Measurements from ENCODE around the gene NKAIN1. TPM values are rescaled to one million over a fixed set of nuclear protein-coding genes. Genes with fewer than 3 reads are reported as not detected.
"Not testable (repeated sequence)": the region's sequence is repeated elsewhere in the genome, so short reads cannot be mapped to it uniquely, and the experiment has no call there.

Gene NKAIN1
- total and polyA plus RNA-seq, 2 donors (not counting 3 experiments of a cell fraction or from before 2014, with no cell fraction given) = 0.29 to 0.40 TPM

- BruUV-seq (replicated peaks) = no TSS peak
- no peak overlapping the region for H3K4me3 ChIP-seq (replicated peaks in 1 of 3; ENCODE audit: insufficient read depth in 1 of 3, low read depth in 1 of 3, low read length in 3 of 3)
- dilution Hi-C loops (cut with MboI; ENCODE audit: extremely low pct_ligation_motif_present, low sequenced_read_pairs) (no loop called here), intact Hi-C loops (cut with micrococcal nuclease) (no loop called here)
- TF ChIP-seq MAX (IDR thresholded peaks at IDR 0.05; ENCODE audit: insufficient read depth, insufficient read length) = no peak
- no peak for TF ChIP-seq JUN (IDR thresholded peaks at IDR 0.05; ENCODE audit: borderline replicate concordance, insufficient read depth, insufficient read length, low read depth)
- no peak for TF ChIP-seq POLR2A (IDR thresholded peaks at IDR 0.05; ENCODE audit: low read depth, low read length)
- TF ChIP-seq GATA2 (IDR thresholded peaks at IDR 0.05; ENCODE audit: insufficient read depth, insufficient read length, low read depth, low read length) = no peak
- no peak for TF ChIP-seq FOS (IDR thresholded peaks at IDR 0.05; ENCODE audit: borderline replicate concordance, insufficient read depth, low read length)
- CTCF ChIA-PET = no interaction called here
- H3K4me1 ChIP-seq (ENCODE audit: control insufficient read depth, extremely low read depth, insufficient read depth, low read length) = no peaks in the 10 kb centered on the region
- DNase-seq (ENCODE audit: low read depth, low spot score) = peak; percentile 48
- H3K9ac ChIP-seq (replicated peaks; ENCODE audit: extremely low read depth, insufficient read depth, low read length) = no peak overlapping the region
- H3K9me1 ChIP-seq (replicated peaks; ENCODE audit: control insufficient read depth, extremely low read depth, insufficient read depth, low read length) = no peaks in the 10 kb centered on the region
- H3K36me3 ChIP-seq (ENCODE audit: control insufficient read depth in 2 of 2, extremely low read depth in 1 of 2, insufficient read depth in 2 of 2, low read length in 2 of 2) = peaks cover 18 to 22% of the 10 kb centered on the region in 2 experiments
- H4K20me1 ChIP-seq (replicated peaks; ENCODE audit: control insufficient read depth, extremely low read depth, insufficient read depth, low read length) = no peaks in the 10 kb centered on the region
- H3K4me2 ChIP-seq (ENCODE audit: insufficient read depth, low read length) = no peak overlapping the region
- H3K9me3 ChIP-seq (replicated peaks; ENCODE audit: control insufficient read depth, insufficient read depth, low read length) = no peaks in the 10 kb centered on the region
- no peak overlapping the region for H2AFZ ChIP-seq (ENCODE audit: low read depth, low read length)
- FAIRE-seq = no peak
- H3K79me2 ChIP-seq (ENCODE audit: control insufficient read depth, insufficient read depth, low read length) = peaks cover 8% of the 10 kb centered on the region
- no peak overlapping the region for H3K27ac ChIP-seq (ENCODE audit: insufficient read depth, low read depth, low read length)
- H3K27me3 ChIP-seq (ENCODE audit: control insufficient read depth in 2 of 2, insufficient read depth in 2 of 2, low read length in 2 of 2) = no peaks in the 10 kb centered on the region
- POLR2A ChIA-PET = no interaction called here
These were observed 49.3 kb upstream of the NKAIN1 start for GRCh38 chr1:31289021-31289420.

GRCh38 chr1:31287791-31288190 lies 48.1 kb upstream of the NKAIN1 start:
- H3K9ac ChIP-seq (replicated peaks; ENCODE audit: extremely low read depth, insufficient read depth, low read length); H3K4me2 ChIP-seq (ENCODE audit: insufficient read depth, low read length); intact Hi-C loops (cut with micrococcal nuclease); H4K20me1 ChIP-seq (replicated peaks; ENCODE audit: control insufficient read depth, extremely low read depth, insufficient read depth, low read length); dilution Hi-C loops (cut with MboI; ENCODE audit: extremely low pct_ligation_motif_present, low sequenced_read_pairs); H3K27me3 ChIP-seq (ENCODE audit: control insufficient read depth in 2 of 2, insufficient read depth in 2 of 2, low read length in 2 of 2); H2AFZ ChIP-seq (ENCODE audit: low read depth, low read length); H3K4me3 ChIP-seq (replicated peaks in 1 of 3; ENCODE audit: insufficient read depth in 1 of 3, low read depth in 1 of 3, low read length in 3 of 3); H3K79me2 ChIP-seq (ENCODE audit: control insufficient read depth, insufficient read depth, low read length); H3K9me1 ChIP-seq (replicated peaks; ENCODE audit: control insufficient read depth, extremely low read depth, insufficient read depth, low read length); BruUV-seq (replicated peaks); DNase-seq (ENCODE audit: low read depth, low spot score); H3K4me1 ChIP-seq (ENCODE audit: control insufficient read depth, extremely low read depth, insufficient read depth, low read length); H3K9me3 ChIP-seq (replicated peaks; ENCODE audit: control insufficient read depth, insufficient read depth, low read length); H3K27ac ChIP-seq (ENCODE audit: insufficient read depth, low read depth, low read length); CTCF ChIA-PET: not testable (repeated sequence)
- POLR2A ChIA-PET = interaction anchor here (1.2 kb wide), 1 partner anchor 9 kb away, joined by 3 read pairs; the partner anchor contains the start of genes SNRNP40 and ZCCHC17
- peak; percentile 48 for FAIRE-seq
- H3K36me3 ChIP-seq (ENCODE audit: control insufficient read depth in 2 of 2, extremely low read depth in 1 of 2, insufficient read depth in 2 of 2, low read length in 2 of 2) = peaks cover 18 to 20% of the 10 kb centered on the region in 2 experiments

GRCh38 chr1:31282426-31282825 lies 42.7 kb upstream of the NKAIN1 start:
- peaks cover 16 to 22% of the 10 kb centered on the region in 2 experiments for H3K36me3 ChIP-seq (ENCODE audit: control insufficient read depth in 2 of 2, extremely low read depth in 1 of 2, insufficient read depth in 2 of 2, low read length in 2 of 2)

More at GRCh38 chr1:31282426-31282825, 42.7 kb upstream of the NKAIN1 start:
- dilution Hi-C loops (cut with MboI; ENCODE audit: extremely low pct_ligation_motif_present, low sequenced_read_pairs); H3K27ac ChIP-seq (ENCODE audit: insufficient read depth, low read depth, low read length); H3K4me3 ChIP-seq (replicated peaks in 1 of 3; ENCODE audit: insufficient read depth in 1 of 3, low read depth in 1 of 3, low read length in 3 of 3); H3K4me1 ChIP-seq (ENCODE audit: control insufficient read depth, extremely low read depth, insufficient read depth, low read length); H3K9ac ChIP-seq (replicated peaks; ENCODE audit: extremely low read depth, insufficient read depth, low read length); FAIRE-seq; intact Hi-C loops (cut with micrococcal nuclease); POLR2A ChIA-PET; H2AFZ ChIP-seq (ENCODE audit: low read depth, low read length); H3K4me2 ChIP-seq (ENCODE audit: insufficient read depth, low read length); H4K20me1 ChIP-seq (replicated peaks; ENCODE audit: control insufficient read depth, extremely low read depth, insufficient read depth, low read length); H3K9me3 ChIP-seq (replicated peaks; ENCODE audit: control insufficient read depth, insufficient read depth, low read length); BruUV-seq (replicated peaks); H3K79me2 ChIP-seq (ENCODE audit: control insufficient read depth, insufficient read depth, low read length); H3K27me3 ChIP-seq (ENCODE audit: control insufficient read depth in 2 of 2, insufficient read depth in 2 of 2, low read length in 2 of 2); CTCF ChIA-PET; H3K9me1 ChIP-seq (replicated peaks; ENCODE audit: control insufficient read depth, extremely low read depth, insufficient read depth, low read length); DNase-seq (ENCODE audit: low read depth, low spot score): not testable (repeated sequence)
